HG03521 (cell line): Measurements from ENCODE around the gene MRPL18.
"Not testable (repeated sequence)": the region's sequence is repeated elsewhere in the genome, so short reads cannot be mapped to it uniquely, and the experiment has no call there.

Source experiments
- ATAC-seq: cut with Tn5 transposase; IDR thresholded peaks from one replicate; pipeline ENCODE4 v1.9.1; 2021; ENCODE audit warnings: mild to moderate bottlenecking, moderate library complexity; ENCODE audit not compliant: unreplicated experiment

The MRPL18 gene

DNA sequence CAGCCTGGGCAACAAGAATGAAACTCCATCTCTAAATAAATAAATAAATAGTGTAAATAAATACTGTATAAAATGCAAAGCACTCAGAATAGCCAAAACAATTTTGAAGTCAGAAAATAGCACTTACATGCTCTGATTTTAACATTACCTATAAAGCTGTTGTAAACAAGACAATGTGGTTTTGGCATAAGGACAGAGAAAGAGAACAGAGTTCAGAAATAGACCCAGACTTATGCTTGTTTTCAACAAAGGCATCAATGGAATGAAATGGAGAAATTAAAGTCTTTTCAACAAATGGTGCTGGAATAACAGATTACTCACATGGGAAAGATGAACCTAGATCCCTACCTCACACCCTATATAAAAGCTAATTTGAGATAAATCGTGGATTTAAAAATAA is 18.1 kb upstream of the MRPL18 start:
- no peak for ATAC-seq

DNA sequence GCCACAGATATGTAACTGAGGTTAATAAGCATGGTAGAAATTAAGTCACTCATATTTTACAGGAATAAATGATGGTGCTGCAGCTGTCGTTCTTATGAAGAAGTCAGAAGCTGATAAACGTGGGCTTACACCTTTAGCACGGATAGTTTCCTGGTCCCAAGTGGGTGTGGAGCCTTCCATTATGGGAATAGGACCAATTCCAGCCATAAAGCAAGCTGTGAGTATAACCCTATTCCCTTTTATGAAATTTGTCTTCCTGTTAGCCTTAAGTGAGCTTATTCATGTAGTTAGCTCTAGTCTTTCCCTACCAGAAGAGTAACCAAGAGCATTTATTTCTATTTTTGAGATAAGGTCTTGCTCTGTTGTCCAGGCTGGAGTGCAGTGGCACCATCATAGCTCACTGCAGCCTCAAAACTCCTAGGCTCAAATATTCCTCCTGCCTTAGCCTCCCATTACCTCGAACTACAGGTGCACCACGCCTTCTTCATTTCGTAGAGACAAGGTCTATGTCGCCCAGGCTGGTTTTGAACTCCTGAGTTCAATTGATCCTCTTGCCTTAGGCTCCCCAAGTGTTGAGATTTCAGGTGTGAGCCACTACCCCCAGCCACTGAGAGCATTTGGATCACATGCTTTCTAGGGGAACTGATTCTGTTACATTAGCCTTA is 12.9 kb upstream of the MRPL18 start:
- no peak for ATAC-seq

DNA sequence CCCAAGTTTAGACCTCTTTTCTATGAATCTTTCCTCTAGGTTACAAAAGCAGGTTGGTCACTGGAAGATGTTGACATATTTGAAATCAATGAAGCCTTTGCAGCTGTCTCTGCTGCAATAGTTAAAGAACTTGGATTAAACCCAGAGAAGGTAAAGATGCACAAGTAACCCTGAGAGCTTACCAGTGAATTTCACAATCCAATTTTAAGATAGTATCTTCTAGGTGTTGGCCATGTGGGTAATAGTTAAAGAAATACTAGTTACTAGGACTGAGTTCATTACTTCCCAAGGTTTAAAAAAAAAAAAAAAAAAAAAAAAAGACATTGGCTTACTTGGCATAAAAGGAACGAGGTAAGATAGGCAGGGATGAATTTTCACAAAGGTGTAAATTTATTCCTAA is 12.1 kb upstream of the MRPL18 start:
- ATAC-seq = no peak

DNA sequence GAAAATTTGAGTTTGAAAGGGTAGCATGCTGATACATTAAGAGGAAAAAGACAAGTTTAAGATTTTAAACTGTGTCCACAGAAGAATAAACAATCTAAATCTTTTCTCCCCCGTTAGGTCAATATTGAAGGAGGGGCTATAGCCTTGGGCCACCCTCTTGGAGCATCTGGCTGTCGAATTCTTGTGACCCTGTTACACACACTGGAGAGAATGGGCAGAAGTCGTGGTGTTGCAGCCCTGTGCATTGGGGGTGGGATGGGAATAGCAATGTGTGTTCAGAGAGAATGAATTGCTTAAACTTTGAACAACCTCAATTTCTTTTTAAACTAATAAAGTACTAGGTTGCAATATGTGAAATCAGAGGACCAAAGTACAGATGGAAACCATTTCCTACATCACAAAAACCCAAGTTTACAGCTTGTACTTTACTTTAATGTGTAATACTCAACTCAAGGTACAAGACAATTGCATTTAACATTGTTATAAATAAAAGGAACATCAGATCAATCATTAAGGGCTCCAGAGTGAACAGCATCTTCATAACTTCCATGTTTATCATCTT is 11.6 kb upstream of the MRPL18 start:
- ATAC-seq = no peak

DNA sequence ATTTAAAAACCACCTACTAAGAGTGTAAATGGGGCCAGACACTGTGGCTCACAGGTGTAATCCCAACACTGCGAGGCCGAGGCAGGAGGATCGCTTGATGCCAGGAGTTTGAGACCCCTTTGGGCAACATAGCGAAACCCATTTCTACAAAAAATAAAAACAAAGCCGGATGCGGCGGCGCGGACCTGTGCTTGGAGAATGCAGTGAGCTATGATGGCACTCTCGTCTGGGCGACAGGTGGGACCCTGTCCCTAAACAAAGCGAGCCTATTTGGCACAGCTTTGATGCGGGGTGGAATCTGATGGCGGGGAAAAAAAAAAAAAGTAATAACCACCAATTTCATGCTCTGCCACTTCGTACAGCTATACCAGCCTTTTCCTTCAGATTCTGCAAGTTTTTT is 2.0 kb upstream of the MRPL18 start:
- no peak for ATAC-seq

DNA sequence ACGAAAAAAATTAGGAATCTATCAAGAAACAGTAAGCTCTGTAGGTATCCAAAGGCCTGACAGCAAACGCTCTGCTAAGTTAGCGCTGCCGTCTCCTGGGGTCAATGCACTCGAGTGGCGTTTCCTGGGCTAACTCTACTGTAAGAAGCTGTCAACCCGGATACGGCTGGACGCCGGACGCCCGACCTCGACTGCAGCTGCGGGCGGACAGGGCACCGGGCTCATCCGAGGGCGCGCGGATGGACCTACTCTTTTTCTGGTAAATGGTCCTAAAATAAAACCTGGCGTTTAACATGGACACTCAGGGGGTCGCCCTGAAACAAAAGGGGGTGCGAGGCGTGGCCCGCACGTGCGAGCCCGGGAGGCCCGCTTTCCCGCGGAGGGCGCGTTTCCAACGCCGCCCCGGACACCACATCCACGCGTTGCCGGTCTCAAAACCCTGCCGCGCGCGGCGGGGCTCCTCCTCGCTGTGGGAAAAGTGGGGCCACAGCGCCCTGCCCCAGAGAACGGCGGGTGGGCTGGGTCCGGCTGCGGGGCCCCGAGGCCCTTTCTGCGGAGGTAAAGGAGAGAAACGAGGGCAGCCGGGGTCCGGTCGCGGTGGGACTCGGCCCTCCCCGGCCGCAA is 1.4 kb upstream of the MRPL18 start:
- no peak for ATAC-seq

DNA sequence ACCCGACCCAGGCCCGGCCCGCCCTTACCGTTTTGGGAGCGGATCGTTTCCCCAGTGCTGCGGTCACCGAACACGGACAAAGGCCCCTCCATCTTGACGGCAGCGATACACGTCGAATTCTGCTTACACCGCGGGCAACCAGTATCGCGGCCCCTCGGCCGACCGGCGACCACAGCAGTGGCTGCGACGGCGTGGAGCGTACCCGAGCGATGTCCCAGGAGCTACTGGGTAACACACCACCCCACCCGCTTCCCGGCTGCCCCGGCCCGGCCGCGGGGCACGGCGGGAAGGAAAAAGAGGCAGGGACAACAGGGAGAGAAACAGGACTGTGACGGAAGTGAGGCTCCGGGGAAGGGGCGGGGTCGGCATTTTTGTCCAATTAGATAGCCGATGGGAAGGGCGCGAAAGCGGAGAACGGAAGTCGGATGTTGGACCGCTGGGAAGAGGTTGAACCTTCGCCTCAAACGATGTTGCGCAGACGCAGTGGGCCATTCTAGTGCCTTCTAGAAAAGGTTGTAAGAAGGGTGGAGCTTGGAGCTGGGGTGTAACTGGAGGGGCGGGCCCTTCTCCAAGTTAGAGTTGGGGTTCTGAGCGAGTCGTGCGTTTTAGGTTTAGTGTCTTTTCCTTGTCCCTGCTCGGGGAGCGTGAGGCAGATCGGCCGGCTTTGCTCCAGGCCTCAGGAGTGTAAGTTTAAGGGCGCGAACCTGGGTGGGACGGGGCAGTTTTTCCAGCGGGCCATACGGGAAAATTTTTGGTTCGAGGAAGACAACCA is 704 bp upstream of the MRPL18 start, which contains the start of gene TCP1:
TSS of gene TCP1 (minus strand) at position 226 of the 772 bp plus-strand sequence. CDS start at position 92, 134 bp downstream.
- peak; percentile 71 for ATAC-seq

DNA sequence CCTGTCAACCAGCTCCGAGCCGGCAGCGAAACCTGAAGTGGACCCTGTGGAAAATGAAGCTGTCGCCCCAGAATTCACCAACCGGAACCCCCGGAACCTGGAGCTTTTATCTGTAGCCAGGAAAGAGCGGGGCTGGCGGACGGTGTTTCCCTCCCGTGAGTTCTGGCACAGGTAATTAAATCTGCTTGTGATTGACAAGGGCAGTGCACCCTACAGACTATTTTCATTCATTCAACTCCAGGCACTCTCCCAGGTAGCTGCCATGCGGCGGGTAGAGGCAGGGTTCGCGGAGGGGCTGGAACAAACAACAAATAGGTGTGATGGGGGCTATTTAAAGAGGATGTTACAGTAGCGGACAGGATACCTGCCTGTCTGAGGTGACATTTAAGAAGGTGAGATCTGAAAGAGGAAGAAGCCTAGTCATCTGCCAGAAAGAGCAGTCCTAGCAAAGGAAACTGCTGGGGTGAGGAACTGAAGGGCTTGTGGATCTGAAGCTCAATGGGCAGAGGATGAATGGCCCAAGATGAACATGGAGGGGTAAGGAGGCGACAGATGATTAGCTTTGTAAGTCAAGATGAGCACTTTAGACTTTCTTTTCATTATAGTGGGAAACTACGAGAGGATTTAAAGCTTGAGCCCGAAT is 810 bp downstream of the MRPL18 start:
- ATAC-seq = no peak

DNA sequence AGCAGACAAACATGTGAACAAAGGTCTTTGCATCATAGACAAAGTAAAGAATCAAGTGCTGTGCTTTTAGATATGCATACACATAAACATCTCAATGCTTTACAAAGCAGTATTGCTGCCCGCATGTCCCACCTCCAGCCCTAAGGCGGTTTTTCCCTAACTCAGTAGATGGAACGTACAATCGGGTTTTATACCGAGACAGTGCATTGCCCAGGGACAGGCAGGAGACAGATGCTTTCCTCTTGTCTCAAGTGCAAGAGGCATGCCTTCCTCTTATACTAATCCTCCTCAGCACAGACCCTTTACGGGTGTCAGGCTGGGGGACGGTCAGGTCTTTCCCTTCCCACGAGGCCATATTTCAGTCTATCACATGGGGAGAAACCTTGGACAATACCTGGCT is 4.7 kb downstream of the MRPL18 start:
- not testable (repeated sequence) for ATAC-seq

DNA sequence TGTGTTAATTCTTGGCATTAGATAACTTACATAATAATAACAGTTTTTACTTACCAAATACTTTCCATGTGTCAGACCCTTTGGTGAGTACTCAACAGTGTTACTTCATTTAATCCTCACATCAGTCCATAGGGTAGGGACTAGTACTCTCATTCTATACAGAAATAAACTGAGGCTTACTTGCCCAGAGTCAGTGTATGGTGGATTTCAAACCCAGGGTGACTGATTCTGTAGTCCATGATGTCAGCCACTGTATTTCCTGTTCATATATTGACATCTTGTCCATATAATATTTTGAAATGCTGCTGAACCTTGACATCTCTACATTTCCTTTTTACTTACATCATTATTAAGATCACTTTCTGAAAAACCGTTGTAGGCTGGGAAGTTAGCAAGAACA is 7.3 kb downstream of the MRPL18 start:
- ATAC-seq = no peak

DNA sequence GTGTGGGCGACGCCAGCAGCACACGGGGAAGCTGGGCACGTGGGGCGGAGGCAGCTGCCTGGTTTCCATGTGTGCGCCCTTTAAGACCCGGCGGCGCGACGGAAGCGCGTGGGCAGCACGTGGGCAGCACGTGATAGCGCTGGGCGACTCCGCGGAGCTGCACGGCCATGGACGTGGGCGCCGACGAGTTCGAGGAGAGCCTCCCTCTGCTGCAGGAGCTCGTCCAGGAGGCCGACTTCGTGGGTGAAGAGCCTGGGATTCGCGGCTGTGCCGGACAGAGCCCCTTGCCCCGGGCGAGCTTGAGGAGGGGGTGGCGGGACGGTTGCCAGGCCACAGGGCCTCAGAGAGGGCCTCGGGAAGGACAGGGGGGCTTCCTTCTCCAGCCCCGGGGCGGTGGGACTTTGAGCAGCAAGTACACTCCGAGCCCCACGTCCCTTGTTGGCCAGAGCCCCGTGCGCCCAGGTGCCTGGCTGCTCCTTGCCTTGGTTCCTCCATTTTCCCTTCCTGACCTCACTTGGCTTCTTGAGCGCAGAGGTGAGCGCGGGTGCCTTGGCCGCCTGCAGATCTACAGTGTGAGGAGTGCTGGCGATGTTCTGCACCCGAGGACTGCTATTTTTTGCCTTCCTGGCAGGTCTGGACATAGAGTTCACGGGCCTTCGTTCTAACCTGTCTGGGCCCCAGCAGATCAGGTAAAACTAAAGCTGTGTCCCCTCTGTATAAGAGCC is 10.0 kb downstream of the MRPL18 start, which contains the start of gene PNLDC1:
TSS of gene PNLDC1 (plus strand) at position 136 of the 725 bp plus-strand sequence. CDS start at position 168, 32 bp downstream.
- no peak for ATAC-seq

DNA sequence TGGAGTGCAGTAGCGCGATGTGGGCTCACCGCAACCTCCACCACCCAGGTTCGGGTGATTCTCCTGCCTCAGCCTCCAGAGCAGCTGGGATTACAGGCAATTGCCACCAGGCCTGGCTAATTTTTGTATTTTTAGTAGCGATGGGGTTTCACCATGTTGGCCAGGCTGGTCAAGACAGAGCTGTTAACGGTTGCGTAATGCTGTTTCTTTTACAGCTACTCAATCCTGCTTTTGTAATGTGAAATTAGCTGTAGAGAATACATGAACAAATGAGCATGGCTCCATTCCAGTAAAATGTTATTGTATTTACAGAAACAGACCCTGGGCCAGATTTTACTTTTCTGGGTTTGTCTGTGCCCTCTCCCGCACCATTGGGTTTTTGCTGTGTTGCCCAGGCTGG is 11.7 kb downstream of the MRPL18 start:
- no peak for ATAC-seq

DNA sequence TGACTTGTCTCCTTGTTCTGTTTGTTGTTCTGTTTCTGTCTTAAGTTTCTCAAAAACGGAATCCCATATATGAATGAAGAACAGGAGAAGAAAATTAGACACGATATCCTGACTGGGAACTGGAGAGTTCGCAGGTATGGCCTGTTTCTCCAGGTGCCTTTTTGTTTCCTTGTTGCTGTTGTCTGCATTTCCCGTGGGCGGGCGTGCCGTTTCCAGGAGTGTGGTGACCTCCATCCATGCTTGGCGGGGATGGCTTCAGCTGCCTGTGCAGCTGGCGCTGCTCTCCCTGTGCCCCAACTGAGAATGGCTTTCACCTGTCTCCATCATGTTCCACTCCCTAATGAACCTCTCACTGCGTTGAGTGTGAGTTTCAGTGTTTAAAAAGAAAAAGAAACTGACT is 14.2 kb downstream of the MRPL18 start:
- ATAC-seq = no peak

DNA sequence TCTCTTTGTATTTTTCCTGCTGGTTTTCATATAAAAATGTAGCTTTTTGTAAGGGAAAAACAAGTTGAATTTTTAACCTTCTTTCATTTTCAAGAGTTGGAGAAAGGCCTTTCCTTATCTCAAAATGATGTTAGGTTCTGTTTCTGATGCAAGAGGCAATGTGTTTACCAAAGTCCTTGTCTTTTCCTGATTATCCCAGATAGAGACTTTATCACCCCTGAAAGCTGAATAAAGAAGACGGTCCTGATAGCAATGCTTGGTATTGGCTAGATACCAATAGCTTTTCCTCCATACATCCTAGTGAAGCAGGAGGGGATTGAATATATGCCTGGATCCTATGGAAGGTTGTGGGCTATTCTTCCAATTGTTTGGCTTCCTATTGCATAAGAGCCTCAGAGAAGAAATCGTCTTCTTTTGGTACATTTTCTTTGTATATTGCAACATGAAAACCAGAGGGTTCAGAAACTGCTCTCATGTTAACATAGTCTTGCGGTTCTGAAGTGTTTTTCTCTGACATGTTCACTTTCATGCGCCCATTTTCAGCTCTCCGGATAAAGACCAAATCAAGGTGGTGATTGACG is 15.3 kb downstream of the MRPL18 start:
- ATAC-seq = no peak

DNA sequence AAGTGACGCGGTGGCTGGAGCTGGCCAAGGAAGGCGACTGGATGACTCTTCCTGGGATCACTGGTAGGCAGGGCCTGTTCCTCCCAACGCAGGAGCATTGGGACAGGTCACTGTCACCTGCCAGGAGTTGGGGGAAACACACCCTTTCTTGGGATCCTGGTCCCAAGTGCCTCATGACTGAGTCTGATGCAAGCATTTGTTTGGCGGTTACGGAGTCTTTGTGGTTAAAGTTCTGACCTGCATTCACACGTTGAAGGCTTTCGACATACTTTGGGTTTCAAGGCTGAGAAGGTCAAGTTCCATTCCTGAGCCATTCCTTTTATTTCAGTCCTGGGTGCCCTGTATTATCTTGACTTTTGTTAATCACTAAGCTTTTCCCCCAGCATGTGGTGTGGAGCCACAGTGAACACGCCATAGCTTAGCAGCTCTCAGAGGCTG is 15.8 kb downstream of the MRPL18 start:
- no peak for ATAC-seq

DNA sequence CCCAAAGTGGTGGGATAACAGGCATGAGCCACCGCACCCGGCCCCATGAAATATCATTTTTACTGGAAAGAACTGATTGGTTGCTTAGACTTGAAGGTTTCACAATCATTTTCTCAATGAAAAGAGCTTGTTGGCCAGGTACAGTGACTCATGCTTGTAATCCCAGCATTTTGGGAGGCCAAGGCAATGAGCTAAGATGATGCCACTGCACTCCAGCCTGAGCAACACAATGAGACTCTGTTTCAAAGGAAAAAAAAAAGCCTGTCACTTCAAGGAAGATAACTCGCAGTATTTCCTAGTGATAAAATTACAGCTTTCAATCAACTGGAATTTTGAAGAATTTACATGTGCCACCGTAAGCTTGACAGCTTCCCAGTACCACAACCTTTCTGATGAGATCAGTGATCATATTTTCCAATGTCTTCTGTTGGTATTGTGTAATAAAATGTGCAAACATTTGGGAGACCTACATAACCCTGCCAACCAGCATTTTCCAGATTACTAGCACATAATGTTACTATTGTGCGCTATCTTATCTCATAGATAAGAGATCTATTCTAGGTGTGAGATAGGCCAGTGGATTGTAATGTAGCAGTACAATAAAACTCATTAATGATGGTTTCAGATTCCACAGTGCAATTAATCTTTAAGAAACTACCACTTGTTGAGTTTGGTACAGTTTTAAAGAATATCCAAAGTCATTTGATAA is 17.0 kb downstream of the MRPL18 start:
- no peak for ATAC-seq

DNA sequence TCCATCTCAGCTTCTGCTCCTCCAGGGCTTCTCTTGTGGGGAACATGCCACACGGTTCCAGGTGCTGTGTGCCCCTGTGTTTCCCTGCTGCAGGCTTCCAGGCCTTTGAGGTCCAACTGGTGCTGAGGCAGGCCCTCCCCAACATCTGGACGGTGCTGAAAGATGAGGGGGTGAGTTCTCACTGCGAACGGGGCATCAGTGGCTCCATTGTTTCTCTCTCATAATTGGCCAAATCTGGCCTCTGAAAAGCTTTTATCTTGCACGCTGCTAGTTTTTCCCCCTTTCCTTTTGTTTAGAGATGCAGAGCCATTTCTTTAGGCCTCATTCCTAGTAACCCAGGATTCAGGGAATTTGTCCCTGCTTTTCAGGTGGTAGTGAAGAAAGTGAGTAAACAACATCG is 18.4 kb downstream of the MRPL18 start:
- no peak for ATAC-seq

DNA sequence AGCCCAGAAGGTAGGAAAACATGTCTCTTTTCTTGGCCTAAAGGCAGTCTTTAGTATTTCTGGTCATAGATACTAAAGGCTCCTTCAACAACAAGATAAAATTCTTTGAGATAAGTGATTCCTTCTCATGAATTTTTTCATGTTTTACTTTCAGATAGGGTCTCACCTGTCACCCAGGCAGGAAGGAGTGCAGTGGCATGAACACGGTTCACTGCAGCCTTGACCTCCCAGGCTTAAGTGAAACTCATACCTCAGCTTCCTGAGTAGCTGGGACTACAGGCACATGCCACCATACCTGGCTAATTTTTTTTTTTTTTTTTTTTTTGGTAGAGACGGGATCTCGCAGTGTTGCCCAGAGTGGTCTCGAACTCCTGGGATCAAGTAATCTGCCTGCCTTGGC is 18.9 kb downstream of the MRPL18 start:
- no peak for ATAC-seq

DNA sequence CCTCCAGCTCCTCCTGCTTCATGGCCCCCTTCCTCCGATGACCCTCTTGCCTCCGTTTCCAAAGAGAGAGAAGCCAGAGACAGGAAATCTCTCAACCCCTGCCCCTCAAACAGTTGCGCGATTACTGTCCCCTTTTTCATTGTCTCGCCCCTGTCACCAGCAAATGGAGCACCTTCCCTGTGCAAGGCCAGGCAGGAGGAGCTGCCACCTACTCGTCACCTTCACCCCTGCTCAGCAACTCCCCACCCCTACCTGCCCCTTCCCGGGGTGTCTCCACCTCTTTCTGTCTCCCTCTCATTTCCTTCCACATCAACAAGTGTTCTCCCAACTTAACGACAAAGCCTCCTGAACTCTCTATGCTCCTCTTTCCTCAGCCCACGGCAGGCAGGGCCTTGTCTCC is 23.5 kb downstream of the MRPL18 start:
- ATAC-seq = no peak
